HepG2 (cell line): Measurements from ENCODE around the gene OR2A5.

Experiments used
- CTCF ChIP-seq: sonication (generic); formaldehyde crosslinking; IDR thresholded peaks from 2 replicates; pipeline ENCODE4 v1.5.0; 2020; ENCODE audit warnings: mild to moderate bottlenecking, missing genetic modification reagents, moderate library complexity
- FLYWCH1 ChIP-seq: sonication (generic); formaldehyde crosslinking; IDR thresholded peaks from 2 replicates; pipeline ENCODE4 v1.8.1; 2023; ENCODE audit warnings: mild to moderate bottlenecking, missing genetic modification reagents
- JUND ChIP-seq: sonication (generic); formaldehyde crosslinking; IDR thresholded peaks from 2 replicates; pipeline ENCODE4 v1.8.0; 2022; ENCODE audit warnings: mild to moderate bottlenecking, missing genetic modification reagents
- POLR2A ChIP-seq, 2 experiments: IDR thresholded peaks; 2 replicates each; pipeline ENCODE4 v1.6.1; 2011; ENCODE audit warnings: low read depth in 2 of 2, low read length in 2 of 2, mild to moderate bottlenecking in 1 of 2, moderate library complexity in 1 of 2; ENCODE audit not compliant: insufficient read depth in 1 of 2
- TAF1 ChIP-seq: sonication (generic); formaldehyde crosslinking; IDR thresholded peaks from 2 replicates; pipeline ENCODE4 v1.4.0; 2020; ENCODE audit warnings: missing genetic modification reagents
- TF ChIP-seq, protein P1 (sequence below): IDR thresholded peaks from 2 replicates; pipeline ENCODE4 v1.6.1; 2012; ENCODE audit warnings: inconsistent platforms

GRCh38 chr7:144006692-144007042 is 42.1 kb upstream of the OR2A5 start:
- TF ChIP-seq TAF1 (CRISPR knock-in tag), result no peak
- TF ChIP-seq, protein P1, sequence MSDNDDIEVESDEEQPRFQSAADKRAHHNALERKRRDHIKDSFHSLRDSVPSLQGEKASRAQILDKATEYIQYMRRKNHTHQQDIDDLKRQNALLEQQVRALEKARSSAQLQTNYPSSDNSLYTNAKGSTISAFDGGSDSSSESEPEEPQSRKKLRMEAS, result no peak
- no peak for TF ChIP-seq FLYWCH1 (CRISPR knock-in tag)
- TF ChIP-seq JUND, result no peak
- no peak for TF ChIP-seq CTCF (CRISPR knock-in tag)
- no peak for TF ChIP-seq POLR2A (IDR thresholded peaks at IDR 0.05; ENCODE audit: insufficient read depth in 1 of 2, low read depth in 2 of 2, low read length in 2 of 2)
